Right atrium auricular region (tissue), 2 donors: ENCODE measurements around the gene OCIAD1. TPM values are rescaled to one million over a fixed set of nuclear protein-coding genes. Genes with fewer than 3 reads are reported as not detected.

ENCODE experiments used
- DNase-seq: peaks from one replicate; pipeline ENCODE4 v3.0.0-alpha.2; 2019; ENCODE audit warnings: low spot score
- H3K27ac ChIP-seq, 2 donors: fragments of 200-600 bp; sonication (generic); 1 replicate in 1 of 2; 2 replicates in 1 of 2; pipeline ENCODE4 v1.5.1; 2016 to 2019
- H3K27me3 ChIP-seq, 2 donors: fragments of 200-600 bp; sonication (generic); one replicate each; pipeline versions ENCODE4 v1.5.1 to v1.6.0; 2017 to 2019
- H3K36me3 ChIP-seq: fragments of 200-600 bp; sonication (generic); one replicate; pipeline ENCODE4 v1.5.1; 2016
- H3K4me1 ChIP-seq, 2 donors: fragments of 200-600 bp; sonication (generic); one replicate each; pipeline versions ENCODE4 v1.5.1 to v1.6.0; 2017 to 2019
- H3K4me3 ChIP-seq, 2 donors: fragments of 200-600 bp; sonication (generic); 1 replicate in 1 of 2; 2 replicates in 1 of 2; pipeline ENCODE4 v1.5.1; 2017 to 2019; ENCODE audit warnings: mild to moderate bottlenecking in 1 of 2, moderate library complexity in 1 of 2
- H3K9me3 ChIP-seq, 2 donors: fragments of 200-600 bp; sonication (generic); one replicate each; pipeline ENCODE4 v1.5.1; 2019
- total RNA-seq, 2 donors: library from RNA; depleted of rRNA; stranded (reverse); fragments of >200 nt; gene quantifications; one replicate each; pipeline ENCODE4 v1.1.0, GENCODE V29; 2016
- TF ChIP-seq, protein P1 (sequence below), 2 donors: fragments of 200-600 bp; sonication (generic); IDR thresholded peaks; one replicate each; pipeline ENCODE4 v1.5.1; 2019; ENCODE audit warnings: antibody characterized with exemption in 2 of 2

The OCIAD1 gene
- total RNA-seq, 2 donors from 2014 or later = 101 to 215 TPM

GRCh38 chr4:48790561-48790960, 40.3 kb upstream of the OCIAD1 start:
- no peak overlapping the region for H3K27ac ChIP-seq
- no peak for DNase-seq
- TF ChIP-seq, protein P1, sequence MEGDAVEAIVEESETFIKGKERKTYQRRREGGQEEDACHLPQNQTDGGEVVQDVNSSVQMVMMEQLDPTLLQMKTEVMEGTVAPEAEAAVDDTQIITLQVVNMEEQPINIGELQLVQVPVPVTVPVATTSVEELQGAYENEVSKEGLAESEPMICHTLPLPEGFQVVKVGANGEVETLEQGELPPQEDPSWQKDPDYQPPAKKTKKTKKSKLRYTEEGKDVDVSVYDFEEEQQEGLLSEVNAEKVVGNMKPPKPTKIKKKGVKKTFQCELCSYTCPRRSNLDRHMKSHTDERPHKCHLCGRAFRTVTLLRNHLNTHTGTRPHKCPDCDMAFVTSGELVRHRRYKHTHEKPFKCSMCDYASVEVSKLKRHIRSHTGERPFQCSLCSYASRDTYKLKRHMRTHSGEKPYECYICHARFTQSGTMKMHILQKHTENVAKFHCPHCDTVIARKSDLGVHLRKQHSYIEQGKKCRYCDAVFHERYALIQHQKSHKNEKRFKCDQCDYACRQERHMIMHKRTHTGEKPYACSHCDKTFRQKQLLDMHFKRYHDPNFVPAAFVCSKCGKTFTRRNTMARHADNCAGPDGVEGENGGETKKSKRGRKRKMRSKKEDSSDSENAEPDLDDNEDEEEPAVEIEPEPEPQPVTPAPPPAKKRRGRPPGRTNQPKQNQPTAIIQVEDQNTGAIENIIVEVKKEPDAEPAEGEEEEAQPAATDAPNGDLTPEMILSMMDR (IDR thresholded peaks at IDR 0.05) = no peak
- no peaks in the 10 kb centered on the region for H3K27me3 ChIP-seq
- H3K4me3 ChIP-seq = no peak overlapping the region
- no peaks in the 10 kb centered on the region for H3K4me1 ChIP-seq
- H3K36me3 ChIP-seq = no peaks in the 10 kb centered on the region
- no peaks in the 10 kb centered on the region for H3K9me3 ChIP-seq

DNA sequence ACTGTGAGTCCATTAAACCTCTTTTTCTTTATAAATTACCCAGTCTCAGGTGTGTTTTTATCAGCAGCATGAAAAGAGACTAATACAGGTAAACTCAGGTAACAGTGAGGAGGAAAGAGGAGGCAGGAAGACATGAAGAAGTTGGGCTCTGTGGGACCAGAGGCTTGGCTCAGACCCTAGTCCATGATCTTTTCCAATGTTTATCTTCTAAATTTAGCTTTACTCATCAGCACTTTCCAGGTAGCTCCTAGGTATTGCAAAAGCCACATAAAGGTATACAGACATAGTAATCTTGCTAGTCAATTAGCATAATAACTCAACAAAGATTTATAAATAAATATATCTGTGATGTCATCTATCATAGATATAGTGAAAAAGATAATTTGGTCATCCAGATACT, 39.6 kb upstream of the OCIAD1 start:
- H3K27me3 ChIP-seq = no peaks in the 10 kb centered on the region
- no peaks in the 10 kb centered on the region for H3K4me1 ChIP-seq
- no peak overlapping the region for H3K27ac ChIP-seq
- H3K9me3 ChIP-seq = no peaks in the 10 kb centered on the region
- no peak overlapping the region for H3K4me3 ChIP-seq
- no peaks in the 10 kb centered on the region for H3K36me3 ChIP-seq
- no peak for DNase-seq
- TF ChIP-seq, protein P1 (IDR thresholded peaks at IDR 0.05) = no peak

DNA sequence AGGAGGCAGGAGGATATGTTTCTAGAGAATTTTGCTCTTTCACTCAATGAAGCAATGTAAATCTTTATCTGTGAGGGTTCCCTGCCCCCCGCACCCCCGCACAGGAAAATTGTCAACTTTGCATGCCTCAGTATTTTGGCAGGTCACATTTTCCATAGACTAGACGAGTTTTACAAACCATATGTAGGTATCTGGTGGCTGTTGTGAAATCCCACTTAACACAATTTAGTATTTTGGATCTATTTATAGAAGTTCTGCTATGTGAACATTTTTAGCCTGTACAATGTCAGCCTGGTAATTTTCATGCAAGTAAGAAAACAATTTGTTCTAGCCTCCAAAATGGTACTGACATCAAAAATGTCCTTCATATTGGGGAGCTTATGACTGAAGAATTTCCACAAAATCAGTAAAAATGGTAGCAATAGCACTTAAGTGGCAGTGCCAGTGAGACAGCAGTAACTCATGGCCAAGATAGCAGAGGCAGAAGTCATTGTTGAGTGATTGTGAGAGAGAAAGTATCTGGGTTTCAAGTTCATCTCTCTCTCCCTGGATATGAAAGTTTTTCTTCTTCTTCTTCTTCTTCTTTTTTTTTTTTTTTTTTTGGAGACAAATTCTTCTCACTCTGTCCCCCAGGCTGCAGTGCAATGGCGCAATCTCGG, 38.4 kb upstream of the OCIAD1 start:
- Histone ChIP-seq H3K9me3 (no peaks in the 10 kb centered on the region), H3K27ac (peak overlapping the region in 1 of 2 donors; percentile 24)
- DNase-seq = no peak

DNA sequence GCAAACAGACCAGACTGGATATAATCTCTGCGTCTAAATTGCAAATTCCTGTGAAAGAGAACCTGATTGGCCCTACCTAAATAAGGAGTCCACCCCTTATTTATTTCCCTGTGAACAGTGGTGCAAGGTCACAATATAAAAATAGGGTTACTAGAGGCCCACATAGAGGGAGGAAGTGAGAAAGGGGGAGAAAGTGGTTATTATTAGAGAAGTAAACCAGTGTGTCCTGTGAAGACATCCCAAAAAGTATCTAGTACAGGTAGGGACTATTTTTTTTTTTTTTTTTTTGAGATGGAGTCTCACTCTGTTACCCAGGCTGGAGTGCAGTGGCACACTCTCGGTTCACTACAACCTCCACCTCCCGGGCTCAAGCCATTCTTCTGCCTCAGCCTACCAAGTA, 35.8 kb upstream of the OCIAD1 start:
- H3K27me3 ChIP-seq = no peaks in the 10 kb centered on the region
- H3K36me3 ChIP-seq = no peaks in the 10 kb centered on the region
- no peak for DNase-seq
- H3K4me3 ChIP-seq = no peak overlapping the region
- no peaks in the 10 kb centered on the region for H3K9me3 ChIP-seq
- no peaks in the 10 kb centered on the region for H3K4me1 ChIP-seq
- TF ChIP-seq, protein P1 (IDR thresholded peaks at IDR 0.05) = no peak
- no peak overlapping the region for H3K27ac ChIP-seq

More for the DNA sequence above, 38.4 kb upstream of the OCIAD1 start:
- no peaks in the 10 kb centered on the region for H3K4me1 ChIP-seq
- TF ChIP-seq, protein P1 (IDR thresholded peaks at IDR 0.05) = no peak
- no peak overlapping the region for H3K4me3 ChIP-seq
- H3K36me3 ChIP-seq = no peaks in the 10 kb centered on the region
- no peaks in the 10 kb centered on the region for H3K27me3 ChIP-seq

DNA sequence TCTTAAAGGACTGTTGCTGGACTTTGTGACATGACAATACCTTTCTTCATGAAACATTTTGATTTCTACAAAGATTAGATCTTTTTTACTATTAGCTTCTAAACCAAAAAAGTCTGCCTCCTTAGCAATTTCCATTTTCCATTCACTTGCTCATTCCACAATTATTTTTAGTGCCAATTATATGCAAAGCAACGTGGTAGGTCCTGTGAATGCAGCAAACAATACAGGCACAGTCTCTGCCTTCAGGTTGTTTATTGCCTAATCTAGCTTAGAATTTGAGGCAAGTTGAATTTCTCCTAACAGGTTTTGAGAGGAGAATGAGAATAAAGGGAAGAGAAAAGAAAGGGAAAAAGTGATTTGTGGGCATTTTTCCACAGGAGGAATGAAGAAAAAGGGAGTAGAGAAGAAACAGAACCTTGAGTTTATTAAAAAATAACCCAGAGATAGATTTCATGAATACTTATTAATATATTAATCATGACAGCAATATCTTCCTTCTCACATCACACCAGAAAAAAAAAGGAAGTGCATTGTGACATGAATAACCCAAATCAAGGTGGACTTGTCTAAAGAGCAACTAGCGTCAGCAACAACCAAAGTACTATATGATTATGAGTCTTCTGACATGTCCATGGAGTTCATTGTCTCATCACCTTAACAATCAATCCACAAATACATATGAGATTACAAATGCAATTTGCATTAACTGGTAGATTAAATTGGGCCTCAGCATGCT, 34.5 kb upstream of the OCIAD1 start:
- no peak for DNase-seq
- H3K4me3 ChIP-seq = no peak overlapping the region
- no peaks in the 10 kb centered on the region for H3K9me3 ChIP-seq
- no peaks in the 10 kb centered on the region for H3K27me3 ChIP-seq
- no peak overlapping the region for H3K27ac ChIP-seq
- no peaks in the 10 kb centered on the region for H3K36me3 ChIP-seq
- peaks cover 0 to 1% of the 10 kb centered on the region in 2 donors for H3K4me1 ChIP-seq
- TF ChIP-seq, protein P1 (IDR thresholded peaks at IDR 0.05) = no peak
